Stimulated activated CD4-positive, alpha-beta T cell treated with anti-CD3 and anti-CD28 coated beads, TNF-alpha, amount 100 ng/mL, for 1 hour (primary cell): ENCODE results near the gene SLC22A15.
"Not testable (repeated sequence)": the region's sequence is repeated elsewhere in the genome, so short reads cannot be mapped to it uniquely, and the experiment has no call there.

ENCODE experiments used
- DNase-seq, 3 donors: peaks; one replicate each; pipeline ENCODE4 v3.0.0-alpha.2; 2020; ENCODE audit warnings: low read depth in 3 of 3, low spot score in 1 of 3

SLC22A15 gene

GRCh38 chr1:116031302-116031835 is 55.1 kb downstream of the SLC22A15 start:
- no peak for DNase-seq

DNA sequence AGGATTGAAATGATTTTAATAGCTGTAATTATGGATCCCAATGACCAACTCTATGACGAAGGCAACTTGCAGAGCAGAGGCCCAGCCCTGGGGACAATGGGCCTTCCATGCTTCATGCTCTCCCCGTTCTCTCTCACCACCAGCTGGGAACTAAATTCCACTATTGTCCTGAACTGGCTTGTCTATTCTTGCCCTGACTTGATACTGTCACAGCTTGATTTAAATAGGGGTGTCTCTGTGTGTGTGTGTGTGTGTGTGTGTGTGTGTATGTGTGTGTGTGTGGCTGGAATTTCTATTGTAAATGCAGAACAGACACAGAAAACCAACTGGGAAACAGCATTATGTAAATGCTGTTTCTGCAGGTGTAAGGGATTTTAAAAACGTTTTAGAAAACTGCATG is 57.0 kb downstream of the SLC22A15 start:
- no peak for DNase-seq

- DNase-seq: no peak
Observed at GRCh38 chr1:116036255-116036654, 59.9 kb downstream of the SLC22A15 start.

DNA sequence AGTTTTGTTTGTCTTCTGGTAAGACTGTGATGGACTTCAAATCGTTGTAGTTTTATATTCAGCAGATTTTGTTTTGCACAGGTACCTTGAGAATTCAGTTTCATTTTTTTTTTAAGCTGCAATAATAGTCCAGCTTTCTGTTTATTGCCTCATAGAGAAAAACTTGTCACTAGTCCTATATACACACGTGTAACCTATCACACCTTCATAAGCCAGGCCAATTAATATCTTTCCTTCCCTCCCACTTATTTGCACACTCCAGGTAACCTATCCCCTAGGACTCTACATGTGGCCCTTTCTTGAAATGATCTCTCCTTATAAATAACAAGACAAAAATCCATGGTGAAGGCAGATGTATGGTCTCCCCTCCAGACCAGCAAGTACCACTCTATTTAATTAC is 62.4 kb downstream of the SLC22A15 start:
- DNase-seq: no peak

- no peak for DNase-seq
Observed at GRCh38 chr1:116044071-116044470, 67.8 kb downstream of the SLC22A15 start.

DNA sequence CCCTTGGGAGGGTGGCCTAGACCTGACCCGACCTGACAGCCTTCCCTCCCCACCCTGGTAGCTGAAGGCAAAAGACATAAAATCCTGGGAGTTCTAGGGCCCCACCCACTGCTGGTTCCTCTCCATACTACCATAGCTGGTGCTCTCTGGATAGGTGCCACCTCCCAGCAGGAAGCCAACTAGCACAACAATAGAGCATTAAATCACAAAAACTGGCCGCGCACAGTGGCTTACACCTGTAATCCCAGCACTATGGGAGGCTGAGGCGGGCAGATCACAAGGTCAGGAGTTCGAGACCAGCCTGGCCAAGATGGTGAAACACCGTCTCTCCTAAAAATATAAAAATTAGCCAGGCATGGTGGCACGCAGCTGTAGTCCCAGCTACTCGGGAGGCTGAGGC is 70.6 kb downstream of the SLC22A15 start:
- DNase-seq: not testable (repeated sequence)

DNA sequence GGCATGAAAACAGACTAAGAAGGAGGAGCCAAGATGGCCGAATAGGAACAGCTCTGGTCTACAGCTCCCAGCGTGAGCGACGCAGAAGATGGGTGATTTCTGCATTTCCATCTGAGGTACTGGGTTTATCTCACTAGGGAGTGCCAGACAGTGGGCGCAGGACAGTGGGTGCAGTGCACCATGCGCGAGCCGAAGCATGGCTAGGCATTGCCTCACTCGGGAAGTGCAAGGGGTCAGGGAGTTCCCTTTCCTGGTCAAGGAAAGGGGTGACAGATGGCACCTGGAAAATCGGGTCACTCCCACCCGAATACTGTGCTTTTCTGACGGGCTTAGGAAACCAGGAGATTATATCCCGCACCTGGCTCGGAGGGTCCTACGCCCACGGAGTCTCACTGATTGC is 75.6 kb downstream of the SLC22A15 start:
- DNase-seq: not testable (repeated sequence)

DNA sequence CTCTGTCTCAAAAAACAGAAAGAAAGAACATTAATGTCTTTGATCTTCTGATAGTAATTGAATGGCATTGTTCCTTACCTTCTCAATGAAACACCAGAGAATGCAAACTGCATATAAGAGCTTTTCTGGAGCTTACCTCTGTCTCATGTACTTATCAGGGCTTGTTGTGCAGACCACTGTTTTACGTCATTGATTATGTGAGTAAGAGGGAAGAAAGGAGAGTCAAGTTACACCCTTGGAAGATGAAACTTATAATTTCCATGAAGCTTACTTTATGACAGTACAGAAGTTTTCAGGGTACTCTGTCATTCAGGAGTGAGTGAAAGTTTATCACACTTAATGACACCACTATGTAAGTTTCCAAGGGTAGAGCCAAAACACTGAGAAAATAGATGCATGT is 85.9 kb downstream of the SLC22A15 start:
- no peak for DNase-seq

DNA sequence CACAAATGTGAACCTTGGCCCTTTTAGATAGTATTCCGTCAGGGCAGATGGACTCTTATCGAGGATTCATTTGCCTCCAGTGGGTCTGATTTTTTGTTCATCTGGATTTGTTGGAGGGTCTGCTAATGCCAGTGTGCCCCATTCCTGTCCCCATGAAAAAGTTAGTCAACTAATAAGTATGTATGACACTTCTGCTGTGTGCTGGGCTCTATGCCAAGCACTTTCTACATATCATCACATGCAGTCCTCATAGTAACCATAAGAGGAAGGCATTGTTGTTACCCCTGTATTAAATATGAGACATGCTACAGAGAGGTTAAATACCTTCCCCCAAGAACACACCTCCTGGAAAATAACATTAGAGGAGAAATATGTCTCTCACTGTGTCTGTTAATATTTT is 88.3 kb downstream of the SLC22A15 start:
- no peak for DNase-seq

- DNase-seq: no peak
Observed at GRCh38 chr1:116066868-116067565, 90.7 kb downstream of the SLC22A15 start.

GRCh38 chr1:116067566-116067890 is 91.2 kb downstream of the SLC22A15 start:
- no peak for DNase-seq

GRCh38 chr1:116075575-116075974 is 99.3 kb downstream of the SLC22A15 start:
- no peak for DNase-seq

GRCh38 chr1:116075990-116076389 is 99.7 kb downstream of the SLC22A15 start:
- DNase-seq: no peak

- DNase-seq: no peak
Observed at GRCh38 chr1:116076831-116077230, 100.5 kb downstream of the SLC22A15 start.

DNA sequence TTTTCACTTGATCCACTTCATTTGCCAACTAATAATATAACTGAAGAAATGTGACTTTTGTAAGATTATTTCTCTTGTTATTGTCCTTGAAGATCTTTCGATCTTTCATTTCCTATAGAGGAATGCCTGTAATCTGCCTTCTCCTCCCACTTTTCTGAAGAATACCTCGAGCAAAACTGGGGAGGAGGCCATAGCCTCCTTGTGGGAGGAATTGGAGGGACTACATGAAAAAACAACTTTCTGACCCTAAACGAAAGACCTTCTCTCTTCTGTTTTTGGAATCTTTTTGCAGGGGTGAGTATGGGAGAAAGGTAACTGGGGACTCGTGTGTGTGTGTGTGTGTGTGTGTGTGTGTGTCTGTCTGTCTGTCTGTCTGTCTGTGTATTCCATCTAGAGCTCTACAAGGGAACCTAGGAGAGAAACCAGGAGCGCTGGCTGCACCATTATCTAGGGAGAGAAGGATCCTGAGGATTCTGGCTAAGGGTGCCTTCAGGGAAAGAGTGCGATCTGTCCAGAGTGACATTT is 102.4 kb downstream of the SLC22A15 start:
- DNase-seq: no peak

- no peak for DNase-seq
Observed at GRCh38 chr1:116087628-116088027, 111.3 kb downstream of the SLC22A15 start.

GRCh38 chr1:116089870-116090269 is 113.6 kb downstream of the SLC22A15 start:
- no peak for DNase-seq

DNA sequence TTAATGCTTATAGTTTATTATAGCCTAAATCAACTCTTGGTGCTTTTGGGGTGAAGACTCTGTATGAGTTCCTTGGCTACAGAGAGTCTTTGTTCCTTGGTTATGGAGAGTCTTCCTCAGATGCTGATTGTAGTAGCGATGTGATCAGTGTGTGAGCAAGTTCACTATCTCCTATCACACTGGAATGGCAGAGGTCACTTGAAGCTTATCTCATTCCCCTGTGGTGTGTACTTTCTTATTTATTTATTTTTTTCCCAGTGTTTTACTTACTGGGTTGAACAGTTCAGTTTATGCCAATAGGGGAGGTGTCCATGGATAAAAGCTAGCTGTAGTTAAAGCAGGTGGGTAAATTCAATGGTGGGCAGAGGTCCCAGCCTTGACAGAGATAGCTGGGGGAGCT is 114.8 kb downstream of the SLC22A15 start:
- DNase-seq: no peak

- DNase-seq: no peak
Observed at GRCh38 chr1:116092752-116093489, 116.6 kb downstream of the SLC22A15 start.

DNA sequence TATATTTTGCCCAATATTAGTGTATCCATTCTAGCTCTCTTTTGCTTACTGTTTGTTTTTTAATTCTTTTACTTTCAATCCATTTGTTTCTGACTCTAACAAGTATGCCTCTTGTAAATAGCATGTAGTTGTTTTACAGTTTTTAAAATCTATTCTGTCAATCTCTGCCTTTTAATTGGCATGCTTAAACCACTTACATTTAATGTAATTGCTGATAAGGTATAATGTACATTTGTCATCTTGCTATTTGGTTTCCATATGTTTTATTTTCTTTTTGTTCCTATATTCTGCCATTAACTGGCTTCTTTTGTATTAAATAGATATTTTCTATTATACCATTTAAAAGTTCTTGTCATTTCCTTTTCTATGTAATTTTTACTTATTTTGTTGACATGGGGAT is 118.7 kb downstream of the SLC22A15 start:
- no peak for DNase-seq

DNA sequence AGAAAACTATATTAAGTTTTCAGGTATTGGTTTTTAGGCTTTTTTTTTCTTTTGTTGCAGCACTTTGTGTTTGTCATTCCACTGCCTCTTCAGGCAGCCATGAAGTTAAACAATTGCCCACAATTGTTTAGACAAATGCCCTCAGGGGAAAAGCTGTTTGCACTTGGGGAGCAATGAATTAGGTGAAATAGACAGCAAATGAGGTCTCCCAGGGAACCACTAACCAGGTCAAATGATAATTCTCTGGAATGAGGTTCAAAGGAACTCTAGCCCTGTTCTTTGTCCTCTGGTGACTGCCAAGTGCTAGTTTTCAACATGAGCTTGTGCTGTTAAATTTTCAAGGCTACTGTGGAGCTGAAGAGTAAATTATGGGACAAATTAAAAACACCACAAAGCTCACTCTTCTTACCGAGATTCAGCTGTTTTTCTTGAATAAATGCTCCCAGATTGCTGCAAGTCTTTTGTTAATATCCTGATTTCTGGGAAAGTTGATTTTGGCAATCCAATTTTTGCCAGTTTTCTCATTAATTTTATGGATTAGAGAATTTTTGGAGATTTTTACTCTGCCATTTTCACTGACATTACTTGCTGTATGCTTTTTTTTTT is 119.8 kb downstream of the SLC22A15 start:
- DNase-seq: no peak

DNA sequence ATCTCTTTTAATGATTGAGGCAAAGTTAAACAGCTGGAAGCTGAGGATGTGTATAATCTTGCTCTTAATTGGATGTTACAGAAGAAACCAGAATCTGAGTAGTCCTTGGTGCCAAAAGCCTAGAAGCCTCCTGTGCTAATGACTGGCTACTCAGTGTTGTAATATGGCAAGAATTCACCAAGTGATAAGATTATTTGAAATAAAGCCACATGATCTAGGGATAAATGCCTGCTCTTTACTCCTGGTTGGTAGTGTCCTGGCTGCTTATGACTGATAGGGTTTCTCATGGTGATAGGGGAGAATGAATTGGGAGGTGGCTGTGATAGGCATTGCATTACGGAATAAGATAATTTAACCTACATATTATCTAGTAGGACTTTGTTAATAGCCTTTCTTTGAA is 121.3 kb downstream of the SLC22A15 start:
- DNase-seq: no peak
